MM.1S (cell line): ENCODE measurements around the gene SAMD3.

ENCODE experiments used
- DNase-seq: peaks from one replicate; pipeline ENCODE4 v3.0.0-alpha.2; 2015
- H2AFZ ChIP-seq: fragments of 300-600 bp; sonication (generic); 2 replicates; pipeline ENCODE4 v1.6.0; 2016; ENCODE audit warnings: antibody characterized with exemption, low read length
- H3F3A ChIP-seq: fragments of 300-600 bp; sonication (generic); 2 replicates; pipeline ENCODE4 v1.6.1; 2016; ENCODE audit warnings: mild to moderate bottlenecking, antibody characterized with exemption, low read length, moderate library complexity, mixed read lengths; ENCODE audit not compliant: insufficient read depth
- H3K27ac ChIP-seq: fragments of 300-600 bp; sonication (generic); 2 replicates; pipeline ENCODE4 v1.5.1; 2016; ENCODE audit warnings: mild to moderate bottlenecking, low read length
- H3K27me3 ChIP-seq: fragments of 300-600 bp; sonication (generic); replicated peaks from 2 replicates; pipeline ENCODE4 v1.6.0; 2016; ENCODE audit warnings: low read length; ENCODE audit not compliant: insufficient read depth
- H3K36me3 ChIP-seq: fragments of 300-600 bp; sonication (generic); replicated peaks from 2 replicates; pipeline ENCODE4 v1.6.1; 2016; ENCODE audit warnings: mild to moderate bottlenecking, low read length, mixed read lengths; ENCODE audit not compliant: insufficient read depth
- H3K4me1 ChIP-seq: fragments of 300-600 bp; sonication (generic); 2 replicates; pipeline ENCODE4 v1.6.1; 2016; ENCODE audit warnings: low read length, mixed read lengths
- H3K4me2 ChIP-seq: fragments of 300-600 bp; sonication (generic); 2 replicates; pipeline ENCODE4 v1.6.0; 2016; ENCODE audit warnings: low read depth, low read length
- H3K4me3 ChIP-seq: fragments of 300-600 bp; sonication (generic); 2 replicates; pipeline ENCODE4 v1.5.1; 2016; ENCODE audit warnings: low read length, mixed read lengths
- H3K79me2 ChIP-seq: fragments of 300-600 bp; sonication (generic); 2 replicates; pipeline ENCODE4 v1.6.1; 2016; ENCODE audit warnings: mixed run types, low read length, mixed read lengths
- H3K9ac ChIP-seq: fragments of 300-600 bp; sonication (generic); 2 replicates; pipeline ENCODE4 v1.6.1; 2016; ENCODE audit warnings: low read length, mixed read lengths
- H3K9me2 ChIP-seq: fragments of 300-600 bp; sonication (generic); replicated peaks from 2 replicates; pipeline ENCODE4 v1.6.1; 2016; ENCODE audit warnings: mild to moderate bottlenecking, low read length, mixed read lengths; ENCODE audit not compliant: insufficient read depth
- H3K9me3 ChIP-seq: fragments of 300-600 bp; sonication (generic); replicated peaks from 2 replicates; pipeline ENCODE4 v1.6.1; 2016; ENCODE audit warnings: mild to moderate bottlenecking, low read length, mixed read lengths; ENCODE audit not compliant: insufficient read depth
- H4K20me1 ChIP-seq: fragments of 300-600 bp; sonication (generic); 2 replicates; pipeline ENCODE4 v1.6.1; 2016; ENCODE audit warnings: mild to moderate bottlenecking, low read length, moderate library complexity, mixed read lengths; ENCODE audit not compliant: insufficient read depth
- EZH2 ChIP-seq: fragments of 300-600 bp; sonication (generic); optimal IDR thresholded peaks from 2 replicates; pipeline ENCODE3; 2017; ENCODE audit warnings: low read depth, mild to moderate bottlenecking, antibody characterized with exemption, low read length, mixed read lengths
- EZH2phosphoT487 ChIP-seq: fragments of 300-600 bp; sonication (generic); IDR thresholded peaks from 2 replicates; pipeline ENCODE4 v1.6.1; 2018; ENCODE audit warnings: antibody characterized with exemption, low read length
- TF ChIP-seq, protein P1 (sequence below): fragments of 300-600 bp; sonication (generic); IDR thresholded peaks from 2 replicates; pipeline ENCODE4 v1.5.1; 2016; ENCODE audit warnings: antibody characterized with exemption, low read length, mixed read lengths

The SAMD3 gene

DNA sequence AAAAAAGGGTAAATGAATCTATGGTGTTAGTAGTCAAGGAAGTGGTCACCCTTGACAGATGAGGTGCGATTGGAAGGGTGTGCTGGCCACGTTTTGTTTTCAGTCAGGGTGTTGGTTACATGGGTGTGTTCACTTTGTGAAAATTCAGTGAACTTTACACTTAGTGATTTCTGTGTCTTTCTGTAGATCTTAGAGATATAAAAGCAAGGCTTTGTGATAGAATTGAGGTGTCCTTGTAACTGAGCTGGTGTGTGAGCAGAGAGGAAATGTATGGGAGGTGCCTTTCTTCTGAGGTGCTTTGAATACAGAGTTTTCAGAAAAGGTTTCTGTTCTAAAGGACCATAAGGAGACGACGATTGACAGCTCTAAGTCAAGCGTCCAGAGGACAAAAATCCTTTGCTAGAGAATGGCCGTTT is 90.5 kb downstream of the SAMD3 start:
- TF ChIP-seq EZH2 (no peak), EZH2phosphoT487 (no peak)
- TF ChIP-seq, protein P1, sequence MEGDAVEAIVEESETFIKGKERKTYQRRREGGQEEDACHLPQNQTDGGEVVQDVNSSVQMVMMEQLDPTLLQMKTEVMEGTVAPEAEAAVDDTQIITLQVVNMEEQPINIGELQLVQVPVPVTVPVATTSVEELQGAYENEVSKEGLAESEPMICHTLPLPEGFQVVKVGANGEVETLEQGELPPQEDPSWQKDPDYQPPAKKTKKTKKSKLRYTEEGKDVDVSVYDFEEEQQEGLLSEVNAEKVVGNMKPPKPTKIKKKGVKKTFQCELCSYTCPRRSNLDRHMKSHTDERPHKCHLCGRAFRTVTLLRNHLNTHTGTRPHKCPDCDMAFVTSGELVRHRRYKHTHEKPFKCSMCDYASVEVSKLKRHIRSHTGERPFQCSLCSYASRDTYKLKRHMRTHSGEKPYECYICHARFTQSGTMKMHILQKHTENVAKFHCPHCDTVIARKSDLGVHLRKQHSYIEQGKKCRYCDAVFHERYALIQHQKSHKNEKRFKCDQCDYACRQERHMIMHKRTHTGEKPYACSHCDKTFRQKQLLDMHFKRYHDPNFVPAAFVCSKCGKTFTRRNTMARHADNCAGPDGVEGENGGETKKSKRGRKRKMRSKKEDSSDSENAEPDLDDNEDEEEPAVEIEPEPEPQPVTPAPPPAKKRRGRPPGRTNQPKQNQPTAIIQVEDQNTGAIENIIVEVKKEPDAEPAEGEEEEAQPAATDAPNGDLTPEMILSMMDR = no peak
- no peak overlapping the region for H3K27ac ChIP-seq
- H3K79me2 ChIP-seq = no peaks in the 10 kb centered on the region
- no peaks in the 10 kb centered on the region for H3K27me3 ChIP-seq
- H3F3A ChIP-seq = no peaks in the 10 kb centered on the region
- H3K9ac ChIP-seq = no peak overlapping the region
- H3K9me3 ChIP-seq = no peaks in the 10 kb centered on the region
- H3K4me2 ChIP-seq = no peak overlapping the region
- no peaks in the 10 kb centered on the region for H3K4me1 ChIP-seq
- no peaks in the 10 kb centered on the region for H4K20me1 ChIP-seq
- H2AFZ ChIP-seq = no peak overlapping the region
- H3K4me3 ChIP-seq = no peak overlapping the region
- no peak for DNase-seq
- H3K36me3 ChIP-seq = no peaks in the 10 kb centered on the region
- no peaks in the 10 kb centered on the region for H3K9me2 ChIP-seq

DNA sequence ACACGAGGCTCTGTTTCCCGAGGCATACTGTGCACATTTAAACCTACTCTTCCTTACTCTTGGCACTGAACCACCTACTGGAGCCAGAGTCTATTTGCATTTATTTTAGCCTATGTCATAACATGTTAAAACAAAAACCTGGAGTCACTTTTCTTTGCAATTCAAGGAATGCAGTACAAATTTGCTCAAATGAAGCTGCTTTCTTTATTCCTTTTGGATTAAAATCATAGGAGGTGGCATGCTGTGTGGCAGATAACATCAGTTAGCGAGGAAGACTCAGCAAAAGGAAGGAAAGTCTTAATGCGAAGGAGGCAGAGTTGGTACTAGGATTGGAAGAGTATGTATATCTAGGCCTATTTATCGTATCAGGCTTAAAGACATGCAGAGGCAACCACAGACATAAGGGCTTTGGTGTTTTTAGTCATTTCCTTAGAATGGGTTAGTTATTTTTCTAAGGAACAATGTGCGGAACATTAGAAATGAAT is 92.9 kb downstream of the SAMD3 start:
- Histone ChIP-seq H3K9me3 (no peaks in the 10 kb centered on the region), H3K79me2 (no peaks in the 10 kb centered on the region), H3K27me3 (no peaks in the 10 kb centered on the region), H3K9ac (no peak overlapping the region), H2AFZ (no peak overlapping the region), H3K36me3 (no peaks in the 10 kb centered on the region), H3K27ac (no peak overlapping the region), H3K4me1 (no peaks in the 10 kb centered on the region), H4K20me1 (no peaks in the 10 kb centered on the region), H3F3A (no peaks in the 10 kb centered on the region), H3K4me3 (no peak overlapping the region), H3K4me2 (no peak overlapping the region), H3K9me2 (no peaks in the 10 kb centered on the region)
- TF ChIP-seq EZH2 (no peak), EZH2phosphoT487 (no peak)
- TF ChIP-seq, protein P1 = no peak
- no peak for DNase-seq

DNA sequence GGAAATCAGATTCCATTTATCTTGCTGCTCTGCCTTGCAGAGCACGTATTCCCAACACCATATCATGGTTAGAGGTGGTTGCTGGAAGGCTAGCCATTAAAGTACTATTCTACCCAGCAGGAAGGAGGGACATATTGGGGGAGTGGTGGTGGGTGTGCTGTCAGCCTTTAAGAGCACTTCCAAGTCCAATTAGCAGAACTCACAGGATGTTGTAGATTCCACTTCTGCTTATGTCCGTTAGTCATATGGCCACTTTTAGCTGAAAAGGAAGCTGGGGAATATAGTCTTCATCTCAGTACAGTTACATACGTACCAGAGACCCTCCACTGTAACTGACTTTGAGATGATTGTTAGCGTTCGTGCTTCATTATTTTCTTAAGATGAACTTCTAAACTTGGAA is 94.4 kb downstream of the SAMD3 start:
- no peaks in the 10 kb centered on the region for H3K4me1 ChIP-seq
- no peak overlapping the region for H3K4me2 ChIP-seq
- no peaks in the 10 kb centered on the region for H3K79me2 ChIP-seq
- DNase-seq = no peak
- no peaks in the 10 kb centered on the region for H4K20me1 ChIP-seq
- no peaks in the 10 kb centered on the region for H3K9me2 ChIP-seq
- no peaks in the 10 kb centered on the region for H3K36me3 ChIP-seq
- no peak overlapping the region for H3K27ac ChIP-seq
- TF ChIP-seq, protein P1 = no peak
- no peak for TF ChIP-seq EZH2phosphoT487
- TF ChIP-seq EZH2 = no peak
- H3K27me3 ChIP-seq = no peaks in the 10 kb centered on the region
- no peak overlapping the region for H2AFZ ChIP-seq
- H3K9me3 ChIP-seq = no peaks in the 10 kb centered on the region
- H3K4me3 ChIP-seq = no peak overlapping the region
- H3F3A ChIP-seq = no peaks in the 10 kb centered on the region
- H3K9ac ChIP-seq = no peak overlapping the region
